ENCODE measurements around the gene LDLRAD4.

Gene LDLRAD4

DNA sequence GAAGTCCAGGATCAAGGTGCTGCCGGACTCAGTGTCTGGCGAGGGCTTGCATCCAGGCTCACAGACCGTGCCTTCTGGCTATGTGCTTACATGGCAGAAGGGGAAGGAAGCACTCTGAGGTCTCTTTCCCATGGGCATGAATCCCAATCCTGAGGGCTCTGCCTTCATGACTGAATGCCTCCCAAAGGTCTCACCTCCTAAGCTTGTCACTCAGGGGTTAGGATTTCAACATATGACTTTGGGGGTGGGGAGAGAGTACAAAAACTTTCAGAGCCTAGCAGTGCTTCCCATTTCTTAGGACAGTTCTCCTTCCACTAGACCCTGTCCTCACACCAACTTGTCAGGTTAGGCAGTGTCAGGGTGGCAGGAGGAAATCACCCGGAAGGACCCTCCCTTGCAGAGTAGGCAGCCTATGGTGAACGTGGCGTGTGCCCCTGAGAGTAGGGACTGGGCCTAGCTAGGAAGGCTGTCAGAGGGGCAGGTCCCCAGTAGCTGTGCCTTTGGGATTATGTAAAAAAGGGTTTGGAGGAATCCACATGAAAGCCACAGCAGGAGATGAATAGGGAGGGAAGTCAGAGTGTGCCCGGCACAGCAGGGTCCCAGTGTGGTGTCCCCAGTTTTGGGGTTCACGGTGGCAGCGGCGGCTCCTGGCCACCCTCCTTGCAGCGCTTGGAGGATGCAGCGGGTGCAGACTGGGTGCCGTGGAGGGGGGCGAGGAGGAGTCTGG is 233.3 kb downstream of the LDLRAD4 start:
- Histone ChIP-seq H3K9ac (no peak overlapping the region), H3K4me3 (IDR thresholded peaks at IDR 0.05; ENCODE audit: insufficient read depth, low read depth, low read length) (no peak overlapping the region), H3K27me3 (ENCODE audit: insufficient read depth, low read depth) (no peaks in the 10 kb centered on the region), H3K4me2 (no peak overlapping the region), H3K27ac (no peak overlapping the region), H2AFZ (ENCODE audit: low read depth) (no peak overlapping the region), H3K79me2 (ENCODE audit: insufficient read depth, low read depth) (no peaks in the 10 kb centered on the region), H3K36me3 (ENCODE audit: insufficient read depth) (no peaks in the 10 kb centered on the region), H3K4me1 (ENCODE audit: low read depth, poor library complexity, severe bottlenecking) (no peaks in the 10 kb centered on the region), H4K20me1 (ENCODE audit: insufficient read depth) (no peaks in the 10 kb centered on the region)
- TF ChIP-seq, protein P1, sequence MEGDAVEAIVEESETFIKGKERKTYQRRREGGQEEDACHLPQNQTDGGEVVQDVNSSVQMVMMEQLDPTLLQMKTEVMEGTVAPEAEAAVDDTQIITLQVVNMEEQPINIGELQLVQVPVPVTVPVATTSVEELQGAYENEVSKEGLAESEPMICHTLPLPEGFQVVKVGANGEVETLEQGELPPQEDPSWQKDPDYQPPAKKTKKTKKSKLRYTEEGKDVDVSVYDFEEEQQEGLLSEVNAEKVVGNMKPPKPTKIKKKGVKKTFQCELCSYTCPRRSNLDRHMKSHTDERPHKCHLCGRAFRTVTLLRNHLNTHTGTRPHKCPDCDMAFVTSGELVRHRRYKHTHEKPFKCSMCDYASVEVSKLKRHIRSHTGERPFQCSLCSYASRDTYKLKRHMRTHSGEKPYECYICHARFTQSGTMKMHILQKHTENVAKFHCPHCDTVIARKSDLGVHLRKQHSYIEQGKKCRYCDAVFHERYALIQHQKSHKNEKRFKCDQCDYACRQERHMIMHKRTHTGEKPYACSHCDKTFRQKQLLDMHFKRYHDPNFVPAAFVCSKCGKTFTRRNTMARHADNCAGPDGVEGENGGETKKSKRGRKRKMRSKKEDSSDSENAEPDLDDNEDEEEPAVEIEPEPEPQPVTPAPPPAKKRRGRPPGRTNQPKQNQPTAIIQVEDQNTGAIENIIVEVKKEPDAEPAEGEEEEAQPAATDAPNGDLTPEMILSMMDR (conservative IDR thresholded peaks at IDR 0.05; ENCODE audit: low read depth, low read length): no peak

DNA sequence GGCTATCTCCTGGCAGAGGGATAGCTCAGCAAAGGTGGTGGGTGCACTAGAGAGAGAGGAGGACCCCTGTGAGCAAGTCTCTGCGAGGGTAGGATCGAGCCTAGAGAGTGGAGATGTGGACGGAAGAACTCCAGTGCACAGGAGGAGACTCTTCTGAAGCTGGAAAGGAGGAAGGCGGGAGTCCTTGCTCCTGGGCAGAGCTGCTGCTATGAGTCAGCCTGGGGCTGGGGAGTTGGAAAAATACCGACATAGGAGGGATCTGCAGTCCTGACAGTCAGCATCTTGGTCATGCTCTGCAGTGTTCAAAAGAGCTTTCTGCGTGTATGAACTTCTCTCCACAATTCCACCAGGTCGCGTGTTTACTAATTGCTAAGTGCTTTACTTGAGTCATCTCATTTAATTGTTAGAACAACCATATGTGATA is 233.8 kb downstream of the LDLRAD4 start:
- H2AFZ ChIP-seq (ENCODE audit: low read depth): no peak overlapping the region
- H3K9ac ChIP-seq: no peak overlapping the region
- no peak overlapping the region for H3K27ac ChIP-seq
- TF ChIP-seq, protein P1 (conservative IDR thresholded peaks at IDR 0.05; ENCODE audit: low read depth, low read length): no peak
- H3K4me2 ChIP-seq: no peak overlapping the region
- H3K36me3 ChIP-seq (ENCODE audit: insufficient read depth): no peaks in the 10 kb centered on the region
- H3K4me1 ChIP-seq (ENCODE audit: low read depth, poor library complexity, severe bottlenecking): no peaks in the 10 kb centered on the region
- H3K4me3 ChIP-seq (IDR thresholded peaks at IDR 0.05; ENCODE audit: insufficient read depth, low read depth, low read length): no peak overlapping the region
- no peaks in the 10 kb centered on the region for H3K79me2 ChIP-seq (ENCODE audit: insufficient read depth, low read depth)
- no peaks in the 10 kb centered on the region for H3K27me3 ChIP-seq (ENCODE audit: insufficient read depth, low read depth)
- no peaks in the 10 kb centered on the region for H4K20me1 ChIP-seq (ENCODE audit: insufficient read depth)

DNA sequence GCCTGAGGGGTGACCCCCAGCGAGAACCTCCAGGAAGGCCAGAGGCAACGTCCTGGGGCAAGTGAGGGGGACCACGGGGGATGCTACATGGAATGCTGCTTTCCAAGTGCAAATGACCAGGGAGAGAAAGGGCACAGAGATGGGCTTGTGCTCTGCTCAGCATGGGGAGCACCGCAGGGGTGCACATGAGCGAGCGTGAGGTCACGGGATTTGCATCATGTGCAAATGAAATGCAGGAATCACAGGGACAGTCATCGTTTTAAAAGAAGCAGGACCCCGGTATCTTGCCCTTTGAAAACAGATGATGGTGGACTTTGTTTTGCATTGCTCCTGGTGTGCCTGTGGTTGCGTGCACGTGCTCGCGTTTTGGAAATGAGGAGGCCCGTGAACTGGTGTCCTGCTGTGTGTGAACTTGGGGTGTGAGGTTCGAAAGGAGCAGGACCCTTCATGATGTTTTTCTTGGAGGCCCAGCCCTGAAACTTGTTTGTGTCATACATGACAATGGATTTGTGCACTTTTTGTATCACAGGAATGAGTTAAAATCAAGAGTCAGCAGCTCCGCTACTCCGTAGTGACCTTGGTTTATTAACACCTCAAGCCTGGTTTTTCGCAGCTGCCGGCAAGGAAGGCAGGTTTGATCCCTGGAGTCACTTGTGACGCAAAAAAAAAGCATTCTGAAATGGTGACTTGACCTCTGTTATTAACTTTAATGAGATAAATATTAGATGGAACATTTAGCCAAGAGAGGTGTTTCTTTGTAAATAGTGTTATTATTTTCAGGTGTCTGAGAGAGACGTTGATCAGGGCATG is 234.5 kb downstream of the LDLRAD4 start:
- Histone ChIP-seq H3K79me2 (ENCODE audit: insufficient read depth, low read depth) (no peaks in the 10 kb centered on the region), H2AFZ (ENCODE audit: low read depth) (no peak overlapping the region), H3K27ac (no peak overlapping the region), H3K9ac (no peak overlapping the region), H4K20me1 (ENCODE audit: insufficient read depth) (no peaks in the 10 kb centered on the region), H3K4me1 (ENCODE audit: low read depth, poor library complexity, severe bottlenecking) (no peaks in the 10 kb centered on the region), H3K27me3 (ENCODE audit: insufficient read depth, low read depth) (no peaks in the 10 kb centered on the region), H3K36me3 (ENCODE audit: insufficient read depth) (no peaks in the 10 kb centered on the region), H3K4me3 (IDR thresholded peaks at IDR 0.05; ENCODE audit: insufficient read depth, low read depth, low read length) (no peak overlapping the region), H3K4me2 (no peak overlapping the region)
- TF ChIP-seq, protein P1 (conservative IDR thresholded peaks at IDR 0.05; ENCODE audit: low read depth, low read length): no peak

- Histone ChIP-seq H3K27ac (no peak overlapping the region), H3K4me1 (ENCODE audit: low read depth, poor library complexity, severe bottlenecking) (no peaks in the 10 kb centered on the region), H3K4me3 (IDR thresholded peaks at IDR 0.05; ENCODE audit: insufficient read depth, low read depth, low read length) (no peak overlapping the region), H2AFZ (ENCODE audit: low read depth) (no peak overlapping the region), H3K27me3 (ENCODE audit: insufficient read depth, low read depth) (no peaks in the 10 kb centered on the region), H3K36me3 (ENCODE audit: insufficient read depth) (no peaks in the 10 kb centered on the region), H4K20me1 (ENCODE audit: insufficient read depth) (no peaks in the 10 kb centered on the region), H3K4me2 (no peak overlapping the region), H3K79me2 (ENCODE audit: insufficient read depth, low read depth) (no peaks in the 10 kb centered on the region), H3K9ac (no peak overlapping the region)
- TF ChIP-seq, protein P1 (conservative IDR thresholded peaks at IDR 0.05; ENCODE audit: low read depth, low read length): no peak
These were observed 235.2 kb downstream of the LDLRAD4 start for GRCh38 chr18:13453714-13454113.
